ENCODE measurements around the gene RAB8B. TPM values are rescaled to one million over a fixed set of nuclear protein-coding genes. Genes with fewer than 3 reads are reported as not detected.

RAB8B gene
- total RNA-seq, 1 experiment from 2014 or later, result 33.8 TPM

DNA sequence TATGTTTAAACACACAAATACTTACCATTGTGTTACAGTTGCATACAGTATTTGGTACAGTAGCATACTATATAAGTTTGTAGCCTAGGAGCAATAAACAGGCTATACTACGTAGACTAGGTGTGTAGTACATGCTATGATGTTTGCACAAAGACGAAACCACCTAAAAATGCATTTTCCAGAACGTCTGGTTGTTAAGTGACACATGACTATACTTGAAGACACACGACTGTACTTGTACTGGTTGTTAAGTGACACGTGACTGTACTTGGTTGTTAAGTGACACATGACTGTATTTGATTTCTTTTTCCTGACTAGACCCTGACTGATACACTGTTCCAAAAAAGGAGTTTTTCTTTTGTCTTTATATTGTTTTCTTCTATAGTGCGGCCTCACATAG is 34.1 kb downstream of the RAB8B start:
- WGBS (ENCODE audit: extremely low coverage, insufficient read length, low lambda C conversion rate), result no CpG with 5 or more reads among the region's 6 CpGs
- Histone ChIP-seq H3K4me1 (ENCODE audit: insufficient read depth, low read length) (no peaks in the 10 kb centered on the region), H3K79me1 (ENCODE audit: insufficient read depth, low read depth, low read length, poor library complexity, severe bottlenecking) (no peaks in the 10 kb centered on the region), H2AFZ (ENCODE audit: low read length) (no peak overlapping the region), H3K23me2 (ENCODE audit: insufficient read length, low read depth, low read length, poor library complexity, severe bottlenecking) (no peaks in the 10 kb centered on the region), H2BK20ac (ENCODE audit: low read depth, low read length, poor library complexity, severe bottlenecking) (no peak overlapping the region), H4K20me1 (ENCODE audit: control insufficient read depth, insufficient read depth, insufficient read length) (no peaks in the 10 kb centered on the region), H3K4me2 (ENCODE audit: insufficient read depth, insufficient read length, low read length) (no peak overlapping the region), H3T11ph (ENCODE audit: low read length) (no peak overlapping the region), H2BK12ac (ENCODE audit: insufficient read length, low read depth, low read length) (no peak overlapping the region), H2AK5ac (ENCODE audit: insufficient read length, low read length) (no peak overlapping the region), H2BK120ac (ENCODE audit: low read depth, low read length, poor library complexity, severe bottlenecking) (no peak overlapping the region), H3K18ac (ENCODE audit: insufficient read length, low read depth, low read length) (no peak overlapping the region), H3K9ac (ENCODE audit: extremely low read depth, insufficient read length, low read length) (no peak overlapping the region), H4K5ac (ENCODE audit: insufficient read length, low read depth, low read length) (no peak overlapping the region), H3K23ac (ENCODE audit: insufficient read length, low read depth, low read length) (no peak overlapping the region), H4K91ac (ENCODE audit: insufficient read length, low read depth, low read length) (no peak overlapping the region), H3K79me2 (ENCODE audit: insufficient read depth, low read length) (no peaks in the 10 kb centered on the region), H3K9me3 (ENCODE audit: control insufficient read depth, low read depth, low read length) (no peaks in the 10 kb centered on the region), H2BK15ac (ENCODE audit: low read depth, low read length) (no peak overlapping the region), H3K56ac (ENCODE audit: insufficient read length, low read depth, low read length) (no peak overlapping the region), H3K4ac (ENCODE audit: low read depth, low read length) (no peak overlapping the region), H2BK5ac (ENCODE audit: insufficient read length, low read length) (no peak overlapping the region), H3K27me3 (ENCODE audit: insufficient read depth, low read length) (no peaks in the 10 kb centered on the region), H3K14ac (ENCODE audit: insufficient read depth, low read length) (no peak overlapping the region), H3K27ac (ENCODE audit: insufficient read length, low read depth, low read length) (no peak overlapping the region), H4K8ac (replicated peaks; ENCODE audit: insufficient read length, low read depth, low read length) (no peak overlapping the region)
- no peak overlapping the region for H3K27ac Mint-ChIP-seq
- H3K36me3 Mint-ChIP-seq (ENCODE audit: insufficient read depth in 1 of 3, low read depth in 3 of 3), result no peaks in the 10 kb centered on the region
- TF ChIP-seq, protein P1, sequence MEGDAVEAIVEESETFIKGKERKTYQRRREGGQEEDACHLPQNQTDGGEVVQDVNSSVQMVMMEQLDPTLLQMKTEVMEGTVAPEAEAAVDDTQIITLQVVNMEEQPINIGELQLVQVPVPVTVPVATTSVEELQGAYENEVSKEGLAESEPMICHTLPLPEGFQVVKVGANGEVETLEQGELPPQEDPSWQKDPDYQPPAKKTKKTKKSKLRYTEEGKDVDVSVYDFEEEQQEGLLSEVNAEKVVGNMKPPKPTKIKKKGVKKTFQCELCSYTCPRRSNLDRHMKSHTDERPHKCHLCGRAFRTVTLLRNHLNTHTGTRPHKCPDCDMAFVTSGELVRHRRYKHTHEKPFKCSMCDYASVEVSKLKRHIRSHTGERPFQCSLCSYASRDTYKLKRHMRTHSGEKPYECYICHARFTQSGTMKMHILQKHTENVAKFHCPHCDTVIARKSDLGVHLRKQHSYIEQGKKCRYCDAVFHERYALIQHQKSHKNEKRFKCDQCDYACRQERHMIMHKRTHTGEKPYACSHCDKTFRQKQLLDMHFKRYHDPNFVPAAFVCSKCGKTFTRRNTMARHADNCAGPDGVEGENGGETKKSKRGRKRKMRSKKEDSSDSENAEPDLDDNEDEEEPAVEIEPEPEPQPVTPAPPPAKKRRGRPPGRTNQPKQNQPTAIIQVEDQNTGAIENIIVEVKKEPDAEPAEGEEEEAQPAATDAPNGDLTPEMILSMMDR (conservative IDR thresholded peaks at IDR 0.05), result no peak
- no peak overlapping the region for H3K4me3 Mint-ChIP-seq
- H3K9me3 Mint-ChIP-seq, result no peaks in the 10 kb centered on the region
- H3K27me3 Mint-ChIP-seq (ENCODE audit: low read depth), result no peaks in the 10 kb centered on the region
- peaks cover 14 to 22% of the 10 kb centered on the region in 2 experiments for H3K4me1 Mint-ChIP-seq
- DNase-seq, result no peak

All from H9 (cell line).